Smooth muscle cell (in vitro differentiated cells): ENCODE results near the gene AGAP1. TPM values are rescaled to one million over a fixed set of nuclear protein-coding genes. Genes with fewer than 3 reads are reported as not detected.

Experiments used
- DNase-seq: peaks from one replicate; lab custom pipeline; 2025; ENCODE audit not compliant: unreplicated experiment; lab: John Stamatoyannopoulos, UW
- H2AFZ ChIP-seq: fragments of 200-600 bp; sonication (generic); 2 replicates; pipeline ENCODE4 v1.6.0; 2016; ENCODE audit warnings: antibody characterized with exemption, low read depth, mild to moderate bottlenecking
- H3F3A ChIP-seq: fragments of 200-600 bp; sonication (generic); 2 replicates; pipeline ENCODE4 v1.6.0; 2017; ENCODE audit warnings: antibody characterized with exemption, low read depth
- H3K27ac ChIP-seq: fragments of 200-600 bp; sonication (generic); 2 replicates; pipeline ENCODE4 v1.5.1; 2016; ENCODE audit warnings: low read depth, mild to moderate bottlenecking
- H3K27me3 ChIP-seq: fragments of 200-600 bp; sonication (generic); 2 replicates; pipeline ENCODE4 v1.6.1; 2016; ENCODE audit warnings: low read depth, mild to moderate bottlenecking
- H3K36me3 ChIP-seq: fragments of 200-600 bp; sonication (generic); 2 replicates; pipeline ENCODE4 v1.5.1; 2016; ENCODE audit warnings: low read depth
- H3K4me1 ChIP-seq: fragments of 200-600 bp; sonication (generic); 2 replicates; pipeline ENCODE4 v1.5.1; 2016; ENCODE audit warnings: low read depth
- H3K4me2 ChIP-seq: fragments of 200-600 bp; sonication (generic); 2 replicates; pipeline ENCODE4 v1.6.0; 2016; ENCODE audit warnings: mild to moderate bottlenecking
- H3K4me3 ChIP-seq: fragments of 200-600 bp; sonication (generic); 2 replicates; pipeline ENCODE4 v1.5.1; 2016; ENCODE audit warnings: mild to moderate bottlenecking
- H3K79me2 ChIP-seq: fragments of 200-600 bp; sonication (generic); 2 replicates; pipeline ENCODE4 v1.6.0; 2016; ENCODE audit warnings: low read depth, mild to moderate bottlenecking
- H3K9ac ChIP-seq: fragments of 200-600 bp; sonication (generic); 2 replicates; pipeline ENCODE4 v1.6.0; 2016; ENCODE audit warnings: low read depth
- H3K9me3 ChIP-seq: fragments of 200-600 bp; sonication (generic); replicated peaks from 2 replicates; pipeline ENCODE4 v1.5.1; 2016; ENCODE audit warnings: low read depth
- H4K20me1 ChIP-seq: fragments of 200-600 bp; sonication (generic); 2 replicates; pipeline ENCODE4 v1.6.0; 2016; ENCODE audit warnings: low read depth
- CTCF ChIP-seq: fragments of 200-600 bp; sonication (generic); IDR thresholded peaks from 2 replicates; pipeline ENCODE4 v1.5.1; 2017; ENCODE audit warnings: borderline replicate concordance, mild to moderate bottlenecking, antibody characterized with exemption; ENCODE audit not compliant: insufficient read depth, poor library complexity, severe bottlenecking
- WGBS: methylation state at CpG from one replicate; pipeline ENCODE4 v1.1.7; 2016; ENCODE audit warnings: low lambda C conversion rate; 5-methylcytosine and 5-hydroxymethylcytosine counted together
- polyA plus RNA-seq: library from polyadenylated mRNA; unstranded; fragments of >200 nt; fragmentation: Nextera tagmentation; extraction: Ambion mirVana; gene quantifications from 2 replicates; pipeline ENCODE4 v1.2.1, GENCODE V29; 2016
- total RNA-seq: library from RNA; depleted of rRNA; stranded (reverse); fragments of >200 nt; gene quantifications from 2 replicates; pipeline ENCODE4 v1.2.3, GENCODE V29; 2014

The AGAP1 gene
- total and polyA plus RNA-seq, 2 experiments from 2014 or later: 3.9 to 9.8 TPM

- Histone ChIP-seq H3K79me2 (peaks cover 30% of the 10 kb centered on the region), H4K20me1 (peaks cover 99% of the 10 kb centered on the region), H3K36me3 (no peaks in the 10 kb centered on the region), H3K4me2 (no peak overlapping the region), H3F3A (no peaks in the 10 kb centered on the region), H3K4me1 (no peaks in the 10 kb centered on the region), H3K4me3 (no peak overlapping the region), H3K9me3 (no peaks in the 10 kb centered on the region), H3K27ac (no peak overlapping the region), H3K9ac (no peak overlapping the region), H3K27me3 (no peaks in the 10 kb centered on the region), H2AFZ (no peak overlapping the region)
- no peak for TF ChIP-seq CTCF
- WGBS: 97% methylated on average over 6 of the region's 6 CpGs
- DNase-seq: no peak
Measured at GRCh38 chr2:235583144-235583543, 89.3 kb downstream of the AGAP1 start.

GRCh38 chr2:235583925-235584637 lies 90.2 kb downstream of the AGAP1 start:
- Histone ChIP-seq H3K27ac (no peak overlapping the region), H3K4me2 (no peak overlapping the region), H4K20me1 (peaks cover 100% of the 10 kb centered on the region), H3F3A (no peaks in the 10 kb centered on the region), H3K36me3 (no peaks in the 10 kb centered on the region), H3K4me3 (no peak overlapping the region), H3K4me1 (no peaks in the 10 kb centered on the region), H3K27me3 (no peaks in the 10 kb centered on the region), H3K79me2 (peaks cover 24% of the 10 kb centered on the region), H3K9ac (no peak overlapping the region), H3K9me3 (no peaks in the 10 kb centered on the region), H2AFZ (no peak overlapping the region)
- no peak for DNase-seq
- TF ChIP-seq CTCF: no peak
- 91% methylated on average over 8 of the region's 8 CpGs for WGBS

GRCh38 chr2:235584638-235585007 lies 90.8 kb downstream of the AGAP1 start:
- Histone ChIP-seq H3K9me3 (no peaks in the 10 kb centered on the region), H3K27me3 (no peaks in the 10 kb centered on the region), H2AFZ (no peak overlapping the region), H3K36me3 (no peaks in the 10 kb centered on the region), H3F3A (no peaks in the 10 kb centered on the region), H3K4me2 (no peak overlapping the region), H4K20me1 (peaks cover 100% of the 10 kb centered on the region), H3K4me1 (no peaks in the 10 kb centered on the region), H3K9ac (no peak overlapping the region), H3K4me3 (no peak overlapping the region), H3K79me2 (peaks cover 26% of the 10 kb centered on the region), H3K27ac (no peak overlapping the region)
- no peak for DNase-seq
- no peak for TF ChIP-seq CTCF
- WGBS: 85% methylated on average over 10 of the region's 10 CpGs

- H3K79me2 ChIP-seq: peaks cover 23% of the 10 kb centered on the region
- DNase-seq: no peak
- peaks cover 96% of the 10 kb centered on the region for H4K20me1 ChIP-seq
- H3K4me1 ChIP-seq: no peaks in the 10 kb centered on the region
- no peaks in the 10 kb centered on the region for H3F3A ChIP-seq
- no peaks in the 10 kb centered on the region for H3K27me3 ChIP-seq
- H3K9ac ChIP-seq: no peak overlapping the region
- H3K4me3 ChIP-seq: no peak overlapping the region
- no peaks in the 10 kb centered on the region for H3K36me3 ChIP-seq
- WGBS: 92% methylated on average over 9 of the region's 9 CpGs
- no peak overlapping the region for H3K4me2 ChIP-seq
- H3K9me3 ChIP-seq: no peaks in the 10 kb centered on the region
- no peak overlapping the region for H3K27ac ChIP-seq
- no peak overlapping the region for H2AFZ ChIP-seq
- TF ChIP-seq CTCF: no peak
Measured at GRCh38 chr2:235587202-235587601, 93.4 kb downstream of the AGAP1 start.
